Stimulated activated naive CD4-positive, alpha-beta T cell treated with Interleukin-2 at 50 U/mL for 16 hours (primary cell): Measurements from ENCODE around the gene MSI2.

ENCODE experiments used
- DNase-seq: peaks from one replicate; lab custom pipeline; 2025; lab: John Stamatoyannopoulos, UW

MSI2 gene

GRCh38 chr17:57318913-57319312, 62.6 kb downstream of the MSI2 start:
- no peak for DNase-seq

GRCh38 chr17:57319806-57320205, 63.5 kb downstream of the MSI2 start:
- no peak for DNase-seq

GRCh38 chr17:57323391-57323790, 67.1 kb downstream of the MSI2 start:
- DNase-seq, result no peak

GRCh38 chr17:57324060-57324459, 67.7 kb downstream of the MSI2 start:
- DNase-seq, result no peak

- no peak for DNase-seq
Observed at GRCh38 chr17:57324631-57325030, 68.3 kb downstream of the MSI2 start.

GRCh38 chr17:57326336-57326735, 70.0 kb downstream of the MSI2 start:
- DNase-seq, result no peak

- no peak for DNase-seq
Observed at GRCh38 chr17:57326764-57327163, 70.4 kb downstream of the MSI2 start.

- no peak for DNase-seq
Observed at GRCh38 chr17:57327176-57327970, 71.0 kb downstream of the MSI2 start.

GRCh38 chr17:57328109-57328882, 72.0 kb downstream of the MSI2 start:
- no peak for DNase-seq

- DNase-seq, result no peak
Observed at GRCh38 chr17:57329380-57330214, 73.3 kb downstream of the MSI2 start.

- no peak for DNase-seq
Observed at GRCh38 chr17:57330587-57330986, 74.3 kb downstream of the MSI2 start.

GRCh38 chr17:57331423-57331822, 75.1 kb downstream of the MSI2 start:
- DNase-seq, result no peak

GRCh38 chr17:57332501-57332900, 76.2 kb downstream of the MSI2 start:
- no peak for DNase-seq

GRCh38 chr17:57335195-57335792, 79.0 kb downstream of the MSI2 start:
- DNase-seq, result no peak

- no peak for DNase-seq
Observed at GRCh38 chr17:57337390-57337789, 81.1 kb downstream of the MSI2 start.

- DNase-seq, result no peak
Observed at GRCh38 chr17:57338257-57338914, 82.1 kb downstream of the MSI2 start.

- no peak for DNase-seq
Observed at GRCh38 chr17:57340160-57340981, 84.0 kb downstream of the MSI2 start.

- no peak for DNase-seq
Observed at GRCh38 chr17:57341611-57342540, 85.6 kb downstream of the MSI2 start.

- DNase-seq, result no peak
Observed at GRCh38 chr17:57342963-57343589, 86.8 kb downstream of the MSI2 start.
